ENCODE data around the gene SLC25A33. TPM values are rescaled to one million over a fixed set of nuclear protein-coding genes. Genes with fewer than 3 reads are reported as not detected.

SLC25A33 gene
- total and polyA plus RNA-seq, 2 of the 8 experiments (the other 6 are each of a cell fraction or from before 2014, with no cell fraction given) = 7.8 to 12.8 TPM

DNA sequence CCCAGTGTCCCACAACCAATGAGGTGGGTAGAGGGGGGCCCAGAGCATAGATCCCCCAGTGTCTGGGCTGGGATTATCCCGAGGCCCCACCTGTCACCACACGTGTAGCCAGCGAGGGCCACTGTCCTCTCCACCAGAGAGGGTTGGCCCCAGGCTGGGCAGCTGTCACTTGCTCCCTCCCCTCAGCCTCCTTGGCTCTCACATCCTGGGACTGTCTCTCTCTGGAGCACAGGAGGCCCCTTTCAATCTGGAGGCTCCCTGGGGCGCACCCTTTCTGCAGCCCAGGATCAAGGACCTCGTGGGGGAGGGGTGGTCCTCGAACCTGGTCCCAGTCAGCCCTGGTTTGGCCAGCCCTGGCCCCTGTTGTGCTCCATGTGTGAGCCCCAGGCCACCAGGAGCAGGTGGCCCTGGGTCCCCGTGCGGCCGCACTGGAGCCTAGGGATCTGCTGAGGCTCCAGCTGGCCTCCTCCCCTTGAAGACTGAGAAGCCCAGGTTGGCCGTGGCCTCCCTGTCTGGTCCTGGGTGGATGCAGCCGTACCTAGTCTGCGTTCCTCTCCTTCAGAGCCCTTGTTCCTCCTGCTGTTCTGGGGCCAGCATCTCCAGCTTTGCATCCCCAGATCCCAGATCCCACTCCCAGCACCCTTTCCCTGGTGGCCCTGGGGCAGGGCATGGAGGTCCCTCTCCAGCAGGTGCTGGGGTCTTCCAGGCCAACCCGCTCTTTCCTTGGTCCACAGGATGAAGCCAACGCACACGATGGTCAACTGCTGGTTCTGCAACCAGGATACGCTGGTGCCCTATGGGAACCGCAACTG lies 56.1 kb downstream of the SLC25A33 start:
- Histone ChIP-seq H2BK120ac (replicated peaks; ENCODE audit: low read depth, low read length) (no peak overlapping the region), H3K14ac (ENCODE audit: insufficient read length) (no peak overlapping the region), H3K79me1 (ENCODE audit: low read depth, low read length) (peaks cover 20% of the 10 kb centered on the region), H4K5ac (ENCODE audit: insufficient read length, low read depth, low read length) (no peak overlapping the region), H2BK12ac (ENCODE audit: low read depth, low read length) (no peak overlapping the region), H4K20me1 (replicated peaks in 1 of 2; ENCODE audit: control insufficient read depth in 1 of 2, insufficient read depth in 2 of 2, low read length in 2 of 2) (peaks cover 33 to 41% of the 10 kb centered on the region in 2 experiments), H2BK15ac (ENCODE audit: low read length) (no peak overlapping the region), H2BK20ac (ENCODE audit: low read length) (no peak overlapping the region), H3K4ac (replicated peaks; ENCODE audit: insufficient read length, low read depth, low read length) (no peak overlapping the region), H3K4me1 (replicated peaks in 1 of 4; ENCODE audit: control insufficient read depth in 3 of 4, insufficient read depth in 4 of 4, low read length in 3 of 4) (peaks cover 0 to 31% (median 22%) of the 10 kb centered on the region in 4 experiments; a peak in 5 of 7 replicates), H2AFZ (ENCODE audit: low read length) (no peak overlapping the region), H4K91ac (replicated peaks; ENCODE audit: insufficient read length, low read length) (no peak overlapping the region), H3K56ac (replicated peaks; ENCODE audit: insufficient read length, low read depth, low read length) (no peak overlapping the region), H3K9me3 (ENCODE audit: insufficient read depth in 2 of 2, low read depth in 1 of 2, low read length in 1 of 2) (no peaks in the 10 kb centered on the region), H4K8ac (ENCODE audit: extremely low read depth, insufficient read depth, low read length) (no peak overlapping the region), H3K23me2 (ENCODE audit: low read depth, low read length) (no peaks in the 10 kb centered on the region), H3K36me3 (ENCODE audit: control insufficient read depth in 2 of 4, insufficient read depth in 4 of 4, low read length in 3 of 4) (peaks cover 0 to 14% (median 8%) of the 10 kb centered on the region in 4 experiments; a peak in 6 of 8 replicates), H3K23ac (ENCODE audit: insufficient read length) (no peak overlapping the region), H3K27ac (ENCODE audit: low read depth, low read length) (no peak overlapping the region; the same call in 1 of the 2 replicates), H3K79me2 (ENCODE audit: control insufficient read depth in 1 of 2, insufficient read depth in 2 of 2, low read length in 2 of 2) (peaks cover 8 to 58% of the 10 kb centered on the region in 2 experiments; a peak in 3 of 4 replicates), H3K27me3 (replicated peaks in 1 of 4; ENCODE audit: control insufficient read depth in 3 of 4, extremely low read depth in 1 of 4, insufficient read depth in 3 of 4, low read length in 3 of 4) (no peaks in the 10 kb centered on the region), H3K9ac (replicated peaks in 1 of 4; ENCODE audit: extremely low read depth in 1 of 4, low read depth in 3 of 4, low read length in 3 of 4) (no peak overlapping the region), H3K4me3 (ENCODE audit: extremely low read depth in 1 of 4, insufficient read depth in 2 of 4, low read depth in 3 of 4, low read length in 4 of 4) (no peak overlapping the region), H2BK5ac (ENCODE audit: low read depth, low read length) (no peak overlapping the region), H2AK5ac (ENCODE audit: low read depth, low read length) (no peak overlapping the region), H3K18ac (ENCODE audit: extremely low read depth, low read length) (no peak overlapping the region), H3K4me2 (ENCODE audit: insufficient read depth in 1 of 2, low read depth in 2 of 2, low read length in 2 of 2) (no peak overlapping the region)
- WGBS, 2 experiments (ENCODE audit: extremely low coverage in 1 of 2, insufficient coverage in 1 of 2, insufficient read length in 1 of 2, insufficient replicate concordance in 2 of 2, low coverage in 1 of 2, low lambda C conversion rate in 2 of 2, missing lambda C conversion rate in 1 of 2) = 84% methylated on average over 17 of the region's 17 CpGs; no CpG with 5 or more reads in 1 of the 2 experiments
- ChIA-PET POLR2A (ENCODE audit: partially characterized antibody) (interaction anchor here (2.1 kb wide), 1 partner anchor 15 kb away, joined by 5 read pairs; no protein-coding TSS in a partner anchor), CTCF (ENCODE audit: partially characterized antibody) (interaction anchor here (1.2 to 6.1 kb wide), 3 partner anchors 20 to 44 kb away, joined by 3 to 44 read pairs (median 7); no protein-coding TSS in a partner anchor)
- FAIRE-seq (no peak), DNase-seq (ENCODE audit: low read depth in 1 of 2, low spot score in 2 of 2) (no peak)
- TF ChIP-seq, protein P1, sequence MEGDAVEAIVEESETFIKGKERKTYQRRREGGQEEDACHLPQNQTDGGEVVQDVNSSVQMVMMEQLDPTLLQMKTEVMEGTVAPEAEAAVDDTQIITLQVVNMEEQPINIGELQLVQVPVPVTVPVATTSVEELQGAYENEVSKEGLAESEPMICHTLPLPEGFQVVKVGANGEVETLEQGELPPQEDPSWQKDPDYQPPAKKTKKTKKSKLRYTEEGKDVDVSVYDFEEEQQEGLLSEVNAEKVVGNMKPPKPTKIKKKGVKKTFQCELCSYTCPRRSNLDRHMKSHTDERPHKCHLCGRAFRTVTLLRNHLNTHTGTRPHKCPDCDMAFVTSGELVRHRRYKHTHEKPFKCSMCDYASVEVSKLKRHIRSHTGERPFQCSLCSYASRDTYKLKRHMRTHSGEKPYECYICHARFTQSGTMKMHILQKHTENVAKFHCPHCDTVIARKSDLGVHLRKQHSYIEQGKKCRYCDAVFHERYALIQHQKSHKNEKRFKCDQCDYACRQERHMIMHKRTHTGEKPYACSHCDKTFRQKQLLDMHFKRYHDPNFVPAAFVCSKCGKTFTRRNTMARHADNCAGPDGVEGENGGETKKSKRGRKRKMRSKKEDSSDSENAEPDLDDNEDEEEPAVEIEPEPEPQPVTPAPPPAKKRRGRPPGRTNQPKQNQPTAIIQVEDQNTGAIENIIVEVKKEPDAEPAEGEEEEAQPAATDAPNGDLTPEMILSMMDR (IDR thresholded peaks at IDR 0.05; ENCODE audit: control extremely low read depth in 1 of 3, insufficient read depth in 1 of 3, low read depth in 1 of 3, low read length in 3 of 3) = no peak
- TF ChIP-seq GTF2F1 (IDR thresholded peaks at IDR 0.05; ENCODE audit: borderline replicate concordance, low read depth, low read length) (no peak), TBP (IDR thresholded peaks at IDR 0.05; ENCODE audit: low read depth, low read length) (no peak), TAF7 (optimal IDR thresholded peaks at IDR 0.05; ENCODE audit: borderline replicate concordance, low read depth, low read length) (no peak), POLR2AphosphoS5 (IDR thresholded peaks at IDR 0.05; ENCODE audit: low read depth, low read length) (no peak), POU5F1 (IDR thresholded peaks at IDR 0.05; ENCODE audit: low read depth, low read length) (no peak), RFX5 (IDR thresholded peaks at IDR 0.05; ENCODE audit: borderline replicate concordance, low read depth, low read length) (no peak), SRF (IDR thresholded peaks at IDR 0.05; ENCODE audit: low read depth, low read length) (no peak)
- TF ChIP-seq, protein P2, sequence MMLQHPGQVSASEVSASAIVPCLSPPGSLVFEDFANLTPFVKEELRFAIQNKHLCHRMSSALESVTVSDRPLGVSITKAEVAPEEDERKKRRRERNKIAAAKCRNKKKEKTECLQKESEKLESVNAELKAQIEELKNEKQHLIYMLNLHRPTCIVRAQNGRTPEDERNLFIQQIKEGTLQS (IDR thresholded peaks at IDR 0.05; ENCODE audit: insufficient read depth, low read depth, low read length) = no peak

All from H1 (cell line).